Endothelial cell (in vitro differentiated cells): ENCODE results near the gene RNF115. TPM values are rescaled to one million over a fixed set of nuclear protein-coding genes. Genes with fewer than 3 reads are reported as not detected.

ENCODE experiments used
- DNase-seq: peaks from one replicate; pipeline ENCODE4 v3.0.0; 2021; ENCODE audit warnings: low spot score
- H3K27ac Mint-ChIP-seq: one replicate; pipeline ENCODE4 v1.8.0; 2021; ENCODE audit warnings: mixed read lengths, inconsistent platforms; ENCODE audit not compliant: unreplicated experiment
- H3K27me3 Mint-ChIP-seq: one replicate; pipeline ENCODE4 v1.8.0; 2021; ENCODE audit warnings: mild to moderate bottlenecking, moderate library complexity, mixed read lengths, inconsistent platforms; ENCODE audit not compliant: unreplicated experiment
- H3K36me3 Mint-ChIP-seq: one replicate; pipeline ENCODE4 v1.8.0; 2021; ENCODE audit warnings: mild to moderate bottlenecking, low read depth, mixed read lengths, inconsistent platforms; ENCODE audit not compliant: unreplicated experiment
- H3K4me1 Mint-ChIP-seq: one replicate; pipeline ENCODE4 v1.8.0; 2021; ENCODE audit warnings: mild to moderate bottlenecking, mixed read lengths, inconsistent platforms; ENCODE audit not compliant: unreplicated experiment
- H3K4me3 Mint-ChIP-seq: one replicate; pipeline ENCODE4 v1.8.0; 2021; ENCODE audit warnings: mild to moderate bottlenecking, mixed read lengths, inconsistent platforms; ENCODE audit not compliant: unreplicated experiment
- H3K9me3 Mint-ChIP-seq: one replicate; pipeline ENCODE4 v1.8.0; 2021; ENCODE audit warnings: mixed read lengths, inconsistent platforms; ENCODE audit not compliant: unreplicated experiment
- total RNA-seq: library from RNA; stranded (reverse); fragmentation: NEBNext Ultra II Directional; extraction: Animal tissue kit (Norgen Biotek cat#: 25700); gene quantifications from one replicate; pipeline ENCODE4 v1.2.1, GENCODE V29; 2021; ENCODE audit not compliant: unreplicated experiment
- TF ChIP-seq, protein P1 (sequence below): fragments of 200-600 bp; sonication (generic); IDR thresholded peaks from one replicate; pipeline ENCODE4 v1.5.0; 2021; ENCODE audit warnings: antibody characterized with exemption; ENCODE audit not compliant: unreplicated experiment

RNF115 gene
- total RNA-seq, 1 donor from 2014 or later = 13.1 TPM

- Mint-ChIP-seq H3K36me3 (peaks cover 41% of the 10 kb centered on the region), H3K4me3 (no peak overlapping the region), H3K27ac (no peak overlapping the region), H3K9me3 (peaks cover 11% of the 10 kb centered on the region), H3K27me3 (peaks cover 4% of the 10 kb centered on the region), H3K4me1 (no peaks in the 10 kb centered on the region)
- DNase-seq = no peak
- TF ChIP-seq, protein P1, sequence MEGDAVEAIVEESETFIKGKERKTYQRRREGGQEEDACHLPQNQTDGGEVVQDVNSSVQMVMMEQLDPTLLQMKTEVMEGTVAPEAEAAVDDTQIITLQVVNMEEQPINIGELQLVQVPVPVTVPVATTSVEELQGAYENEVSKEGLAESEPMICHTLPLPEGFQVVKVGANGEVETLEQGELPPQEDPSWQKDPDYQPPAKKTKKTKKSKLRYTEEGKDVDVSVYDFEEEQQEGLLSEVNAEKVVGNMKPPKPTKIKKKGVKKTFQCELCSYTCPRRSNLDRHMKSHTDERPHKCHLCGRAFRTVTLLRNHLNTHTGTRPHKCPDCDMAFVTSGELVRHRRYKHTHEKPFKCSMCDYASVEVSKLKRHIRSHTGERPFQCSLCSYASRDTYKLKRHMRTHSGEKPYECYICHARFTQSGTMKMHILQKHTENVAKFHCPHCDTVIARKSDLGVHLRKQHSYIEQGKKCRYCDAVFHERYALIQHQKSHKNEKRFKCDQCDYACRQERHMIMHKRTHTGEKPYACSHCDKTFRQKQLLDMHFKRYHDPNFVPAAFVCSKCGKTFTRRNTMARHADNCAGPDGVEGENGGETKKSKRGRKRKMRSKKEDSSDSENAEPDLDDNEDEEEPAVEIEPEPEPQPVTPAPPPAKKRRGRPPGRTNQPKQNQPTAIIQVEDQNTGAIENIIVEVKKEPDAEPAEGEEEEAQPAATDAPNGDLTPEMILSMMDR = no peak
These were observed 64.2 kb downstream of the RNF115 start for GRCh38 chr1:145759721-145760120.

- peaks cover 41% of the 10 kb centered on the region for H3K36me3 Mint-ChIP-seq
- TF ChIP-seq, protein P1 = no peak
- peaks cover 11% of the 10 kb centered on the region for H3K9me3 Mint-ChIP-seq
- H3K4me3 Mint-ChIP-seq = no peak overlapping the region
- H3K27me3 Mint-ChIP-seq = peaks cover 4% of the 10 kb centered on the region
- H3K4me1 Mint-ChIP-seq = no peaks in the 10 kb centered on the region
- no peak for DNase-seq
- no peak overlapping the region for H3K27ac Mint-ChIP-seq
These were observed 65.3 kb downstream of the RNF115 start for GRCh38 chr1:145758575-145758974.

- TF ChIP-seq, protein P1 = no peak
- H3K9me3 Mint-ChIP-seq = peaks cover 11% of the 10 kb centered on the region
- no peak for DNase-seq
- H3K27ac Mint-ChIP-seq = no peak overlapping the region
- peaks cover 39% of the 10 kb centered on the region for H3K36me3 Mint-ChIP-seq
- no peak overlapping the region for H3K4me3 Mint-ChIP-seq
- peaks cover 3% of the 10 kb centered on the region for H3K27me3 Mint-ChIP-seq
- H3K4me1 Mint-ChIP-seq = no peaks in the 10 kb centered on the region
These were observed 65.8 kb downstream of the RNF115 start for GRCh38 chr1:145758116-145758515.

DNA sequence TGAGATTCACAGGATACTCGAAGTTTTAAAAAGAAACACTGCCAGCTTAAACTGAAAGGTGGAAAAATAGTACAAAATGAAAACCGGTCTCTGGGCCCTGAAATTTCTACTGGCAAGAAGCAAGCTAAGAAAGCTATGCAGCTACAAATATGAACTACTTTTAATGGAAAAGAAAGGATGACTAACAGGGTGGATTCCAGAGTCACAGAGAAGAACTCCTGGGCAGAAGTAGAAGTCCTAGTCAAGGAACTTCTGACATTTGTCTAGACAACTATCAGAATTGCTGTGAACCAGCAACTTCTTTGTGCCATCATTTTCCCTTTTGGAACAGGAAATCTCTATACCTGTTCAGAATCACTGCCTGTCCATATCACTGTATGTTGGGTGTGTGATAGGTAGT, 66.5 kb downstream of the RNF115 start:
- DNase-seq = no peak
- H3K4me3 Mint-ChIP-seq = no peak overlapping the region
- peaks cover 11% of the 10 kb centered on the region for H3K9me3 Mint-ChIP-seq
- TF ChIP-seq, protein P1 = no peak
- H3K27me3 Mint-ChIP-seq = peaks cover 2% of the 10 kb centered on the region
- H3K27ac Mint-ChIP-seq = no peak overlapping the region
- H3K36me3 Mint-ChIP-seq = peaks cover 34% of the 10 kb centered on the region
- no peaks in the 10 kb centered on the region for H3K4me1 Mint-ChIP-seq

DNA sequence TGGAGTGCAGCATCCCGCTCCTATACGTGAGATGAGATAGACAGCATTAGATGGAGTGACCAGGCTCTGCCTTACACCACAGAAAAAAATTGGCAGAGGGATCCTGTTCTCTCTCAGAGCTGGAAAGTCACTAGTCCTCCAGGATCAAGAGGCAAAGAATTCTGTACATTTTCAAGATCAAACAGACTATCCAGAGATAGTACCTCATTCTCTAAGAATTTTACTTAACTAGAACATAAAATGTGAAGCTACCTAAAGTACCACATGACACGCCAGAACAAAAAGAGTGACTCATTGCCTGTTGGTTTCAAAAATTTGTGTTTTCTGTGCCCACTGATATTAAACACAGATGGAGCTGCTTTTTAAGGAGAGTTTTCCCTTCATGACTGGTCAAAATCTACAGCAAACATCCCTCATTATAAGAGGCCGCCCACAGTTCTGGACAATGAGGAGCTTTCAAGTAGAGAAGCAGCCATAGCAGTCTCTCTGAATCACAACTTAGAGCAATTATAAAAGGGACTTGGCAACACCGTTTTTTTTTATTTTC, 72.3 kb downstream of the RNF115 start:
- no peak overlapping the region for H3K4me3 Mint-ChIP-seq
- no peak for DNase-seq
- H3K27me3 Mint-ChIP-seq = no peaks in the 10 kb centered on the region
- TF ChIP-seq, protein P1 = no peak
- H3K4me1 Mint-ChIP-seq = peaks cover 7% of the 10 kb centered on the region
- no peaks in the 10 kb centered on the region for H3K9me3 Mint-ChIP-seq
- peaks cover 27% of the 10 kb centered on the region for H3K36me3 Mint-ChIP-seq
- no peak overlapping the region for H3K27ac Mint-ChIP-seq
